Muscle layer of duodenum (tissue), 2 donors: ENCODE results near the gene TMEM154.
A peak's percentile ranks its signal among the peaks of the same experiment; 100 is the strongest.

ENCODE experiments used
- H3K27ac ChIP-seq: one replicate; pipeline ENCODE4 v1.7.0; 2013; ENCODE audit warnings: mild to moderate bottlenecking, low read length
- H3K27me3 ChIP-seq: one replicate; pipeline ENCODE4 v1.7.0; 2013; ENCODE audit warnings: low read depth, mild to moderate bottlenecking, control low read depth, low read length
- H3K36me3 ChIP-seq, 2 donors: one replicate each; pipeline ENCODE4 v1.7.0; 2013; ENCODE audit warnings: low read length in 2 of 2, control low read depth in 1 of 2, mild to moderate bottlenecking in 1 of 2; ENCODE audit not compliant: insufficient read depth in 2 of 2, control insufficient read depth in 1 of 2
- H3K4me1 ChIP-seq, 2 donors: one replicate each; pipeline ENCODE4 v1.7.0; 2013; ENCODE audit warnings: low read length in 2 of 2, mild to moderate bottlenecking in 2 of 2, control low read depth in 1 of 2, moderate library complexity in 1 of 2; ENCODE audit not compliant: insufficient read depth in 2 of 2, control insufficient read depth in 1 of 2
- H3K4me3 ChIP-seq, 2 donors: one replicate each; pipeline ENCODE4 v1.7.0; 2013; ENCODE audit warnings: low read length in 2 of 2, low read depth in 1 of 2, mild to moderate bottlenecking in 1 of 2
- H3K9me3 ChIP-seq, 2 donors: one replicate each; pipeline ENCODE4 v1.7.0; 2013; ENCODE audit warnings: low read length in 2 of 2, control low read depth in 1 of 2, mild to moderate bottlenecking in 1 of 2; ENCODE audit not compliant: control insufficient read depth in 1 of 2
- donor health status: healthy.

Gene TMEM154

GRCh38 chr4:152663203-152664066, 16.4 kb downstream of the TMEM154 start:
- H3K27ac ChIP-seq: no peak overlapping the region
- peaks cover 0 to 2% of the 10 kb centered on the region in 2 donors for H3K9me3 ChIP-seq
- H3K4me1 ChIP-seq: no peaks in the 10 kb centered on the region

GRCh38 chr4:152661649-152662048, 18.1 kb downstream of the TMEM154 start:
- H3K27me3 ChIP-seq: no peaks in the 10 kb centered on the region
- no peak overlapping the region for H3K4me3 ChIP-seq
- no peaks in the 10 kb centered on the region for H3K36me3 ChIP-seq
- H3K9me3 ChIP-seq: peaks cover 4 to 17% of the 10 kb centered on the region in 2 donors
- no peak overlapping the region for H3K27ac ChIP-seq
- H3K4me1 ChIP-seq: no peaks in the 10 kb centered on the region

More at GRCh38 chr4:152663203-152664066, 16.4 kb downstream of the TMEM154 start:
- no peak overlapping the region for H3K4me3 ChIP-seq
- no peaks in the 10 kb centered on the region for H3K36me3 ChIP-seq
- H3K27me3 ChIP-seq: no peaks in the 10 kb centered on the region

- Histone ChIP-seq H3K27me3 (no peaks in the 10 kb centered on the region), H3K4me3 (no peak overlapping the region), H3K4me1 (no peaks in the 10 kb centered on the region), H3K9me3 (peaks cover 4 to 17% of the 10 kb centered on the region in 2 donors), H3K27ac (no peak overlapping the region), H3K36me3 (no peaks in the 10 kb centered on the region)
These were observed 19.3 kb downstream of the TMEM154 start for GRCh38 chr4:152660526-152660925.

- H3K4me3 ChIP-seq: no peak overlapping the region
- H3K4me1 ChIP-seq: no peaks in the 10 kb centered on the region
- no peaks in the 10 kb centered on the region for H3K27me3 ChIP-seq
- peaks cover 4 to 17% of the 10 kb centered on the region in 2 donors for H3K9me3 ChIP-seq
- no peak overlapping the region for H3K27ac ChIP-seq
- no peaks in the 10 kb centered on the region for H3K36me3 ChIP-seq
These were observed 20.0 kb downstream of the TMEM154 start for GRCh38 chr4:152659806-152660205.

- H3K27me3 ChIP-seq: no peaks in the 10 kb centered on the region
- H3K36me3 ChIP-seq: no peaks in the 10 kb centered on the region
- H3K9me3 ChIP-seq: peaks cover 4 to 17% of the 10 kb centered on the region in 2 donors
- H3K4me1 ChIP-seq: no peaks in the 10 kb centered on the region
- H3K27ac ChIP-seq: no peak overlapping the region
- H3K4me3 ChIP-seq: peak overlapping the region in 1 of 2 donors; percentile 6
These were observed 22.1 kb downstream of the TMEM154 start for GRCh38 chr4:152657657-152658056.

- H3K4me1 ChIP-seq: no peaks in the 10 kb centered on the region
- H3K36me3 ChIP-seq: no peaks in the 10 kb centered on the region
- no peaks in the 10 kb centered on the region for H3K27me3 ChIP-seq
- no peak overlapping the region for H3K27ac ChIP-seq
- H3K4me3 ChIP-seq: no peak overlapping the region
- H3K9me3 ChIP-seq: peaks cover 4 to 17% of the 10 kb centered on the region in 2 donors
These were observed 24.3 kb downstream of the TMEM154 start for GRCh38 chr4:152655272-152656129.

GRCh38 chr4:152652102-152652501, 27.7 kb downstream of the TMEM154 start:
- no peak overlapping the region for H3K4me3 ChIP-seq
- peaks cover 0 to 2% of the 10 kb centered on the region in 2 donors for H3K9me3 ChIP-seq
- H3K36me3 ChIP-seq: no peaks in the 10 kb centered on the region
- H3K27me3 ChIP-seq: no peaks in the 10 kb centered on the region
- H3K27ac ChIP-seq: no peak overlapping the region
- H3K4me1 ChIP-seq: no peaks in the 10 kb centered on the region

- H3K4me3 ChIP-seq: no peak overlapping the region
- no peak overlapping the region for H3K27ac ChIP-seq
- no peaks in the 10 kb centered on the region for H3K9me3 ChIP-seq
- H3K27me3 ChIP-seq: no peaks in the 10 kb centered on the region
- no peaks in the 10 kb centered on the region for H3K36me3 ChIP-seq
- no peaks in the 10 kb centered on the region for H3K4me1 ChIP-seq
These were observed 28.2 kb downstream of the TMEM154 start for GRCh38 chr4:152651473-152652060.

GRCh38 chr4:152646221-152646620, 33.6 kb downstream of the TMEM154 start:
- H3K4me1 ChIP-seq: peaks cover 0 to 11% of the 10 kb centered on the region in 2 donors
- no peaks in the 10 kb centered on the region for H3K27me3 ChIP-seq
- H3K27ac ChIP-seq: no peak overlapping the region
- H3K9me3 ChIP-seq: no peaks in the 10 kb centered on the region
- H3K36me3 ChIP-seq: no peaks in the 10 kb centered on the region
- no peak overlapping the region for H3K4me3 ChIP-seq

GRCh38 chr4:152644130-152644529, 35.7 kb downstream of the TMEM154 start:
- no peaks in the 10 kb centered on the region for H3K36me3 ChIP-seq
- H3K4me3 ChIP-seq: no peak overlapping the region
- no peaks in the 10 kb centered on the region for H3K27me3 ChIP-seq
- H3K4me1 ChIP-seq: peaks cover 0 to 11% of the 10 kb centered on the region in 2 donors
- H3K27ac ChIP-seq: no peak overlapping the region
- H3K9me3 ChIP-seq: no peaks in the 10 kb centered on the region
